ENCODE data around the gene IFT172.

DNA sequence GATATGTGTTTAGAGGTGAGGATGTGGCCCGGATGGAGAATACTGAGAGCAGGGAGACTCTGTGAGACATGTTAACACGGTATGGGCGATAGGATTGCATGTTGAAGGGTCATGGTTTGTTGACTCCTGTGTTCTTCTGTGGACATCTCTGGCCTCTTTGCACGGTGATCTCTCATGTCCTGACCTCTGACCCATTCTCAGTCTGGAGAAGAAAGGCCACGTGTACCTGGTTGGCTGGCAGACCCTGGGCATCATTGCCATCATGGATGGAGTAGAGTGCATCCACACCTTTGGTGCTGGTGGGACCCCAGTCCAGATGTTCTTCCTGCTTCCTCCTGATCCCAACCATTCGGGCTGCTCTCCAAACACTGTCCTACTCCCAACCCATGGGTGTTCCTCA, 17.0 kb upstream of the IFT172 start:
- TF ChIP-seq, protein P1, sequence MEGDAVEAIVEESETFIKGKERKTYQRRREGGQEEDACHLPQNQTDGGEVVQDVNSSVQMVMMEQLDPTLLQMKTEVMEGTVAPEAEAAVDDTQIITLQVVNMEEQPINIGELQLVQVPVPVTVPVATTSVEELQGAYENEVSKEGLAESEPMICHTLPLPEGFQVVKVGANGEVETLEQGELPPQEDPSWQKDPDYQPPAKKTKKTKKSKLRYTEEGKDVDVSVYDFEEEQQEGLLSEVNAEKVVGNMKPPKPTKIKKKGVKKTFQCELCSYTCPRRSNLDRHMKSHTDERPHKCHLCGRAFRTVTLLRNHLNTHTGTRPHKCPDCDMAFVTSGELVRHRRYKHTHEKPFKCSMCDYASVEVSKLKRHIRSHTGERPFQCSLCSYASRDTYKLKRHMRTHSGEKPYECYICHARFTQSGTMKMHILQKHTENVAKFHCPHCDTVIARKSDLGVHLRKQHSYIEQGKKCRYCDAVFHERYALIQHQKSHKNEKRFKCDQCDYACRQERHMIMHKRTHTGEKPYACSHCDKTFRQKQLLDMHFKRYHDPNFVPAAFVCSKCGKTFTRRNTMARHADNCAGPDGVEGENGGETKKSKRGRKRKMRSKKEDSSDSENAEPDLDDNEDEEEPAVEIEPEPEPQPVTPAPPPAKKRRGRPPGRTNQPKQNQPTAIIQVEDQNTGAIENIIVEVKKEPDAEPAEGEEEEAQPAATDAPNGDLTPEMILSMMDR (IDR thresholded peaks at IDR 0.05; ENCODE audit: low read depth, low read length, poor library complexity, severe bottlenecking): no peak
- TF ChIP-seq EZH2phosphoT487 (IDR thresholded peaks at IDR 0.05; ENCODE audit: borderline replicate concordance, low read length): no peak

All from DOHH2 (cell line).